Activated CD8-positive, alpha-beta T cell treated with anti-CD3 and anti-CD28 coated beads for 36 hours (primary cell): ENCODE results near the gene OPCML. TPM values are rescaled to one million over a fixed set of nuclear protein-coding genes. Genes with fewer than 3 reads are reported as not detected.

ENCODE experiments used
- ATAC-seq: fragments of 200-7000 bp; cut with Tn5 transposase; one replicate; pipeline ENCODE4 v1.10.0; 2021; ENCODE audit warnings: mild to moderate bottlenecking, moderate library complexity
- CTCF ChIA-PET: fragments of 350-600 bp; sonication (Branson Sonifier 250); formaldehyde crosslinking; loops from one replicate; lab custom pipeline; 2021; ENCODE audit warnings: antibody characterized with exemption; lab: Charles Lee
- POLR2A ChIA-PET: fragments of 350-600 bp; sonication (Branson Sonifier 250); formaldehyde crosslinking; loops from one replicate; lab custom pipeline; 2021; ENCODE audit warnings: antibody characterized with exemption; lab: Charles Lee
- DNase-seq: peaks from one replicate; pipeline ENCODE4 v3.0.0-alpha.2; 2020
- H3K27ac Mint-ChIP-seq: one replicate; pipeline ENCODE4 v1.8.0; 2021; ENCODE audit warnings: mild to moderate bottlenecking, mixed read lengths
- H3K27me3 Mint-ChIP-seq: one replicate; pipeline ENCODE4 v1.8.0; 2021; ENCODE audit warnings: mixed read lengths
- H3K36me3 Mint-ChIP-seq: one replicate; pipeline ENCODE4 v1.8.0; 2021; ENCODE audit warnings: low read depth, mixed read lengths
- H3K4me1 Mint-ChIP-seq: one replicate; pipeline ENCODE4 v1.8.0; 2021; ENCODE audit warnings: low read depth, mixed read lengths
- H3K4me3 Mint-ChIP-seq: one replicate; pipeline ENCODE4 v1.8.0; 2021; ENCODE audit warnings: mild to moderate bottlenecking, moderate library complexity, mixed read lengths
- H3K9me3 Mint-ChIP-seq: one replicate; pipeline ENCODE4 v1.8.0; 2021; ENCODE audit warnings: mixed read lengths
- intact Hi-C: fragments of 100-400 bp; cut with micrococcal nuclease; formaldehyde crosslinking; loops from one replicate; pipeline ENCODE4 v1.10.0; 2022
- total RNA-seq, 2 experiments: library from RNA; stranded (reverse); gene quantifications; one replicate each; pipeline ENCODE4 v1.2.3, GENCODE V29; 2021
- TF ChIP-seq, protein P1 (sequence below): fragments of 200-600 bp; IDR thresholded peaks from one replicate; pipeline ENCODE4 v1.8.0; 2022; ENCODE audit warnings: antibody characterized with exemption, mild to moderate bottlenecking

The OPCML gene
- total RNA-seq, 2 experiments from 2014 or later = not detected

DNA sequence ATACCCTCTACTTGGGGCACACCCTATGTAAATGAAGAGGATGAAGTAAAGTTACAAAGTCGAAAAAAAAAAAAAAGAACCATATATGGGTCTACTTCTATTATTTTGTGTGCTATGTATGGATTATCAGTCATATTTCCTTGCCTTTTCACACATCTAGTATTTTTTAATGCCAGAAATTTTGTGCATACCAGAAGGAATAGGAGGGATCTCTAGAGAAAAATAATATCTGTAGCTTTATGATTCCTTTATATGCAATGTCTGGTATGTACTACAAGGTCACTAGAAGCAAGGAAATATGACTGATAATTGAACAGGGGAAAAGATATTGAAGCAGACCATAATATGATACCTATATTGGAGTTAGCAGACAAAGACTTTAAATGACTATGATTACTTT is 713.4 kb downstream of the OPCML start:
- DNase-seq (no peak), ATAC-seq (no peak)
- POLR2A ChIA-PET = no interaction called here
- Mint-ChIP-seq H3K4me1 (no peaks in the 10 kb centered on the region), H3K4me3 (no peak overlapping the region), H3K36me3 (no peaks in the 10 kb centered on the region), H3K27me3 (peaks cover 1% of the 10 kb centered on the region), H3K9me3 (no peaks in the 10 kb centered on the region), H3K27ac (no peak overlapping the region)
- CTCF ChIA-PET = no interaction called here
- intact Hi-C loops = no loop called here
- TF ChIP-seq, protein P1, sequence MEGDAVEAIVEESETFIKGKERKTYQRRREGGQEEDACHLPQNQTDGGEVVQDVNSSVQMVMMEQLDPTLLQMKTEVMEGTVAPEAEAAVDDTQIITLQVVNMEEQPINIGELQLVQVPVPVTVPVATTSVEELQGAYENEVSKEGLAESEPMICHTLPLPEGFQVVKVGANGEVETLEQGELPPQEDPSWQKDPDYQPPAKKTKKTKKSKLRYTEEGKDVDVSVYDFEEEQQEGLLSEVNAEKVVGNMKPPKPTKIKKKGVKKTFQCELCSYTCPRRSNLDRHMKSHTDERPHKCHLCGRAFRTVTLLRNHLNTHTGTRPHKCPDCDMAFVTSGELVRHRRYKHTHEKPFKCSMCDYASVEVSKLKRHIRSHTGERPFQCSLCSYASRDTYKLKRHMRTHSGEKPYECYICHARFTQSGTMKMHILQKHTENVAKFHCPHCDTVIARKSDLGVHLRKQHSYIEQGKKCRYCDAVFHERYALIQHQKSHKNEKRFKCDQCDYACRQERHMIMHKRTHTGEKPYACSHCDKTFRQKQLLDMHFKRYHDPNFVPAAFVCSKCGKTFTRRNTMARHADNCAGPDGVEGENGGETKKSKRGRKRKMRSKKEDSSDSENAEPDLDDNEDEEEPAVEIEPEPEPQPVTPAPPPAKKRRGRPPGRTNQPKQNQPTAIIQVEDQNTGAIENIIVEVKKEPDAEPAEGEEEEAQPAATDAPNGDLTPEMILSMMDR = no peak

DNA sequence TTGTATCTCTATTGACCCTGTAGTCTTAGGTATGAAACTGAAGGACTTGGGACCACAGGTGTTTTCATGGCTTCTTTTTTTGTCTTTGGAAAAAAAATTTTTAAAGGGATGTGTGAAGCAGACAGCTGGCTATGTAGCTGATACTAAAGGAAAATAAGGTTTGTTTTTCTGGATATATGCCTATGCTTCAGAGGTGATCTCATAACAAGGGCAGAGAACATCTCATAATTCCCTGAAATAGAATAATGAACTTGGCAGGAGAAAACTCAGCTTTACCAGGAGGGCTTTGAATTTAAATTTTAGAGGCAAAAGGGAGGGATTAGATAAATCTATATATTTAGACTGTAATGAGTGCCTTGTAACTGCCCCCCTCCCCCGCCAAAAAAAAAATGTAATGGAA is 714.9 kb downstream of the OPCML start:
- intact Hi-C loops = no loop called here
- ChIA-PET POLR2A (interaction anchor here (0.6 kb wide), 1 partner anchor 43 kb away, joined by 3 read pairs; no protein-coding TSS in a partner anchor), CTCF (no interaction called here)
- no peaks in the 10 kb centered on the region for H3K36me3 Mint-ChIP-seq
- DNase-seq = no peak
- no peak overlapping the region for H3K4me3 Mint-ChIP-seq
- no peak for ATAC-seq
- no peaks in the 10 kb centered on the region for H3K9me3 Mint-ChIP-seq
- H3K4me1 Mint-ChIP-seq = no peaks in the 10 kb centered on the region
- H3K27me3 Mint-ChIP-seq = peaks cover 1% of the 10 kb centered on the region
- TF ChIP-seq, protein P1 = no peak
- H3K27ac Mint-ChIP-seq = no peak overlapping the region

DNA sequence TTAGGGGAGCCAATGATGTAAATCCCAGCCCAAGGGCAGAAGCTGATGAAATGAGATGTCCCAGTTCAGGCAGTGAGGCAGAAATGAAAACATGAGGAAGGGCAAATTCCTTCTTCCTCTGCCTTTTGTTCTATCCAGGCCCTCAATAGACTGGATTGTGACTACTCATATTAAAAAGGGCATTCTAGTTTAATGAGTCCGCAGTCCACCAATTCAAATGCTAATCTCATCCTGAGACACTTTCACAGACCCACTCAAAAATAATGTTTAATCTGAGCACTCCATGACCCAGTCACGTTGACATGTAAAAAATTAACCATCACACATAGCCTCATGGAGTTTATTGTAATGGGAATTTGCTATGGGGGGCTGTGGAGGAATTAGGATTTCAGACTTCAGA is 717.9 kb downstream of the OPCML start:
- CTCF ChIA-PET = interaction anchor here (0.7 kb wide), 1 partner anchor 16 kb away, joined by 3 read pairs; no protein-coding TSS in a partner anchor
- intact Hi-C loops = no loop called here
- Mint-ChIP-seq H3K27ac (no peak overlapping the region), H3K36me3 (no peaks in the 10 kb centered on the region), H3K4me3 (no peak overlapping the region), H3K27me3 (peaks cover 1% of the 10 kb centered on the region), H3K9me3 (no peaks in the 10 kb centered on the region), H3K4me1 (no peaks in the 10 kb centered on the region)
- DNase-seq = no peak
- POLR2A ChIA-PET = no interaction called here
- TF ChIP-seq, protein P1 = no peak
- ATAC-seq = no peak

DNA sequence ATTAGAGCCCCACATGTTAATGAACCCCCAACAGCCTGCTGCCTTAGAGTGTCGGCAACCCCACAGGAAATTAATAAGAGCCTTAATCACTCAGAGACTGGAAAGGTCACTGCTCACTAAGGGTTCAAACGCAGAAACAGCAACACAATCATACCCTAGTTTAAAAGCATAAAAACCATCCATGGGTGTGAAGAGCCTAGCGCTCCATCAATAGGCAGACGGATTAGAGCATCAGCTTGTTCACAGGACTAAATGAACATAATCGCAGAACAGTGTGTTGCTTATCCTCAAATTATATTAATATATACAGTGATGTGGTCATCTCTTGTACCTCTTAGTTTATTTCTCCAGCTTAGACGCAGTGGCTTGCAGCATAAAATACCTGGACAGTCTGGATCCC is 720.7 kb downstream of the OPCML start:
- Mint-ChIP-seq H3K27ac (no peak overlapping the region), H3K4me3 (no peak overlapping the region), H3K9me3 (no peaks in the 10 kb centered on the region), H3K27me3 (peaks cover 1% of the 10 kb centered on the region), H3K4me1 (no peaks in the 10 kb centered on the region), H3K36me3 (no peaks in the 10 kb centered on the region)
- TF ChIP-seq, protein P1 = no peak
- intact Hi-C loops = no loop called here
- POLR2A ChIA-PET = no interaction called here
- ATAC-seq (no peak), DNase-seq (no peak)
- CTCF ChIA-PET = no interaction called here

DNA sequence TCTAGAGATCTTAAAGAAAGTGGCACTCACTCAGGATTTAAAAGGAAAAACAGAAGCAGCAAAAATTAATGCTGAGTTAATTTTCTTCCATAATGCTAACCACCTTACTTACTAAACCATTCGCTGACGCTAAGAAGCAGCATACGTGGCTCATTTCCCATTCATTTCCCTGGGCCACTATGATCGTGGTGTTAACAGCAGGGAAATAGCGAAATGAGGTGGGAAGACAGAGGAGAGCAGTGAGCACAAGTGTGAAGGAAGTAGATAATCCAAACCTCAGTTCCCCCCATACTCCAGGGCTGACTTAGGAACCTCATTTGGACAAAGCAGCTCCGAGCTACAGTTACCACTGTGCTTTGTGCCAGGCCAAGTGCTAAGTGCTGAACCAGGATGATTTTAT is 723.2 kb downstream of the OPCML start:
- ATAC-seq (no peak), DNase-seq (no peak)
- Mint-ChIP-seq H3K27ac (no peak overlapping the region), H3K4me1 (no peaks in the 10 kb centered on the region), H3K36me3 (no peaks in the 10 kb centered on the region), H3K4me3 (no peak overlapping the region), H3K9me3 (no peaks in the 10 kb centered on the region), H3K27me3 (no peaks in the 10 kb centered on the region)
- TF ChIP-seq, protein P1 = no peak
- ChIA-PET CTCF (interaction anchor here (0.5 kb wide), 1 partner anchor 115 kb away, joined by 3 read pairs; no protein-coding TSS in a partner anchor), POLR2A (interaction anchor here (0.6 kb wide), 1 partner anchor 117 kb away, joined by 3 read pairs; no protein-coding TSS in a partner anchor)
- intact Hi-C loops = no loop called here
